Ovary (tissue), 3 donors: ENCODE results near the gene WNT3.

ENCODE experiments used
- CTCF ChIP-seq, 3 donors: fragments of 450-650 bp in 2 of 3; fragments of 200-600 bp in 1 of 3; IDR thresholded peaks; one replicate each; pipeline versions ENCODE4 v1.5.1 to v1.8.0; 2016 to 2022; ENCODE audit warnings: antibody characterized with exemption in 3 of 3, mild to moderate bottlenecking in 1 of 3
- EP300 ChIP-seq: sonication (generic); formaldehyde crosslinking; IDR thresholded peaks from one replicate; pipeline ENCODE4 v1.6.1; 2017; ENCODE audit warnings: antibody characterized with exemption
- POLR2A ChIP-seq: fragments of 450-650 bp; IDR thresholded peaks from one replicate; pipeline ENCODE4 v1.6.1; 2017; ENCODE audit warnings: antibody characterized with exemption, mild to moderate bottlenecking, moderate library complexity
- donor health status: DM: no; HTN: no; CAD: no.

DNA sequence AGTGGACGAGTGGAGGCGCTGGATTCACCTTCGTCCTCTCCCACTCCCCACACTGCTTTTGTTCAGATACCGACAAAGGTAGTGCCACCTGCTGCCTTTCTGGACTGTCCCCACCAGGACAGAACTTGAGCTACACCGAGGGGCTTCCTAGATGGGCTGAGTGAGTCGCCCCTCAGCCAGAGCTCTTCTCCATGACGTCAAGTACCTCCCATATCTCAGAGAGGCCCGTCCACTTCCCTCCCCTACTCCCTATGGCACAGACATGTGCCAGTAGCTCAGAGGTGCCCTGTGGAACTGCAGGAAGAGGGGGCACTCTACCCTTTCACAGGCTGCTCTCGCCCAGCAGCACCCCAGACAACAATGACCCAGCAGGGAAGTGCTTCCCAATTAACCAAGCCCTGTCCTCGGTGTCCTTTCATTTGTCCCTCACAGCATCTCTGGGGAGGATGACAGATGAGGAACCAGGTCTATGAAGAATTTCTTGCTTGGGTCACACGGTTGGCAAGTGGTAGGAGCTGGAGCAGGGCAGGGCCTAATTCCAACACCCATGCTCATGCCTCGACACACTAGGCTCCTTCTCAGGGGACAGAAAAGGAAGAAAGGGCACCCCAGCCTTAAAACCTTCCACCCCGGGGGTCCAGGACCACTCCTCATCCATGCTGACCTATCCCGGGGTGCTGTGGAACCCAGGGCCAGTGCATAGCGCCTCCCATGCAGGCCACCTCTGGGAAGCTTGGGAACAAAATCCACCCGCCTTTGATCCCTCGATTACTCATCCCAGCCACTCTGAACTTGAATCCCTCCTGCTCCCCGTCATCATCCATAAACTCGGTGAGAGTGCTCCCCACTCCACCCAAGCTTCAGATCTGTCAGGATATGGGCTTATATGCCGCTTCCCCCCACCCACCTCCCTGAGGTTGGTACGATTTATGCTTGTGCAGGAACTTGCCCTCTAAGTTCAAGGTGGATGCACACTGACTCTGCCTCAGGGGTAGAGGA, 51.7 kb downstream of the WNT3 start:
- TF ChIP-seq POLR2A (no peak), CTCF (IDR thresholded peaks at IDR 0.05) (no peak), EP300 (no peak)
